Measurements from ENCODE around the gene MSH5. TPM values are rescaled to one million over a fixed set of nuclear protein-coding genes. Genes with fewer than 3 reads are reported as not detected.

The MSH5 gene
- total RNA-seq, 1 experiment from 2014 or later = 43.1 TPM

DNA sequence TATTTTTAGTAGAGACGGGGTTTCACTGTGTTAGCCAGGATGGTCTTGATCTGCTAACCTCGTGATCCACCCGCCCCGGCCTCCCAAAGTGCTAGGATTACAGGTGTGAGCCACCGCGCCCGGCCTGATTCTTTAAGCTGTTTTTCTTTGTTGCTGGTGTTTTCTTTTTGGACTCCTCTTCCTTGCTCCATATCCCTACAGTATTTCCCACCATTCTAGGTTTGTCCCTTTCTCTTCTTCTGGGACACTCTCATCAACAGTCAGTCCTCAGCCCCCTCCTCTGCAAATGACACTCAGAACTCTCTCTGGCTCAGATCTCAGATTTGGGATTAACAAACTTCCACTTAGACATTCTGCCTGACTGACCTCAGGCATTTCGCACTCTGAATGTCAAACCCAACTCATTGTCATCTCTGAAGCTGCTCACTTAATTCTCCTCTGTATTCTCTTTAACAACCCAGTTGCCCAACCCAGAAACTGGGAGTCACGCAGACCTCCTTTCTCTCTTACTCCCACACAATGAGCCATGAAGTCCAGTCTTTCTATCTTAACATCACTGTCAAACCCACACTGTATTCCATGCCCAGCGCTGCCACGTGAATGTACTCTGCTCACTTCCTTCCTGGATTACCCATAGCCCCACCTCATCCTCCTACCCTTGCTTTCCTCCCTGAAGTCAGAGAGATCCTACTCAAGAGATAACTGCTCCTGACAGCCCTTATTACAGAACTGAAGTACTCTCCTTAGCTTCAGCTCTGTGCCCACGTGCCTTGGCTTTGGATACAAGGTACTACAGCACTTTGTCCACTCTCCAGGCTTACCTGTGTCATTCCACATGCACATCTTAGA is 14.1 kb upstream of the MSH5 start (continued):
- TF ChIP-seq, protein P1, sequence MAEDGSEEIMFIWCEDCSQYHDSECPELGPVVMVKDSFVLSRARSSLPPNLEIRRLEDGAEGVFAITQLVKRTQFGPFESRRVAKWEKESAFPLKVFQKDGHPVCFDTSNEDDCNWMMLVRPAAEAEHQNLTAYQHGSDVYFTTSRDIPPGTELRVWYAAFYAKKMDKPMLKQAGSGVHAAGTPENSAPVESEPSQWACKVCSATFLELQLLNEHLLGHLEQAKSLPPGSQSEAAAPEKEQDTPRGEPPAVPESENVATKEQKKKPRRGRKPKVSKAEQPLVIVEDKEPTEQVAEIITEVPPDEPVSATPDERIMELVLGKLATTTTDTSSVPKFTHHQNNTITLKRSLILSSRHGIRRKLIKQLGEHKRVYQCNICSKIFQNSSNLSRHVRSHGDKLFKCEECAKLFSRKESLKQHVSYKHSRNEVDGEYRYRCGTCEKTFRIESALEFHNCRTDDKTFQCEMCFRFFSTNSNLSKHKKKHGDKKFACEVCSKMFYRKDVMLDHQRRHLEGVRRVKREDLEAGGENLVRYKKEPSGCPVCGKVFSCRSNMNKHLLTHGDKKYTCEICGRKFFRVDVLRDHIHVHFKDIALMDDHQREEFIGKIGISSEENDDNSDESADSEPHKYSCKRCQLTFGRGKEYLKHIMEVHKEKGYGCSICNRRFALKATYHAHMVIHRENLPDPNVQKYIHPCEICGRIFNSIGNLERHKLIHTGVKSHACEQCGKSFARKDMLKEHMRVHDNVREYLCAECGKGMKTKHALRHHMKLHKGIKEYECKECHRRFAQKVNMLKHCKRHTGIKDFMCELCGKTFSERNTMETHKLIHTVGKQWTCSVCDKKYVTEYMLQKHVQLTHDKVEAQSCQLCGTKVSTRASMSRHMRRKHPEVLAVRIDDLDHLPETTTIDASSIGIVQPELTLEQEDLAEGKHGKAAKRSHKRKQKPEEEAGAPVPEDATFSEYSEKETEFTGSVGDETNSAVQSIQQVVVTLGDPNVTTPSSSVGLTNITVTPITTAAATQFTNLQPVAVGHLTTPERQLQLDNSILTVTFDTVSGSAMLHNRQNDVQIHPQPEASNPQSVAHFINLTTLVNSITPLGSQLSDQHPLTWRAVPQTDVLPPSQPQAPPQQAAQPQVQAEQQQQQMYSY (CRISPR knock-in tag; IDR thresholded peaks at IDR 0.05) = no peak
- TF ChIP-seq ZNF263 (CRISPR knock-in tag; IDR thresholded peaks at IDR 0.05; ENCODE audit: low read depth) (no peak), JAZF1 (CRISPR knock-in tag; IDR thresholded peaks at IDR 0.05) (no peak)
- TF ChIP-seq, protein P2, sequence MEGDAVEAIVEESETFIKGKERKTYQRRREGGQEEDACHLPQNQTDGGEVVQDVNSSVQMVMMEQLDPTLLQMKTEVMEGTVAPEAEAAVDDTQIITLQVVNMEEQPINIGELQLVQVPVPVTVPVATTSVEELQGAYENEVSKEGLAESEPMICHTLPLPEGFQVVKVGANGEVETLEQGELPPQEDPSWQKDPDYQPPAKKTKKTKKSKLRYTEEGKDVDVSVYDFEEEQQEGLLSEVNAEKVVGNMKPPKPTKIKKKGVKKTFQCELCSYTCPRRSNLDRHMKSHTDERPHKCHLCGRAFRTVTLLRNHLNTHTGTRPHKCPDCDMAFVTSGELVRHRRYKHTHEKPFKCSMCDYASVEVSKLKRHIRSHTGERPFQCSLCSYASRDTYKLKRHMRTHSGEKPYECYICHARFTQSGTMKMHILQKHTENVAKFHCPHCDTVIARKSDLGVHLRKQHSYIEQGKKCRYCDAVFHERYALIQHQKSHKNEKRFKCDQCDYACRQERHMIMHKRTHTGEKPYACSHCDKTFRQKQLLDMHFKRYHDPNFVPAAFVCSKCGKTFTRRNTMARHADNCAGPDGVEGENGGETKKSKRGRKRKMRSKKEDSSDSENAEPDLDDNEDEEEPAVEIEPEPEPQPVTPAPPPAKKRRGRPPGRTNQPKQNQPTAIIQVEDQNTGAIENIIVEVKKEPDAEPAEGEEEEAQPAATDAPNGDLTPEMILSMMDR (IDR thresholded peaks at IDR 0.05) = no peak

DNA sequence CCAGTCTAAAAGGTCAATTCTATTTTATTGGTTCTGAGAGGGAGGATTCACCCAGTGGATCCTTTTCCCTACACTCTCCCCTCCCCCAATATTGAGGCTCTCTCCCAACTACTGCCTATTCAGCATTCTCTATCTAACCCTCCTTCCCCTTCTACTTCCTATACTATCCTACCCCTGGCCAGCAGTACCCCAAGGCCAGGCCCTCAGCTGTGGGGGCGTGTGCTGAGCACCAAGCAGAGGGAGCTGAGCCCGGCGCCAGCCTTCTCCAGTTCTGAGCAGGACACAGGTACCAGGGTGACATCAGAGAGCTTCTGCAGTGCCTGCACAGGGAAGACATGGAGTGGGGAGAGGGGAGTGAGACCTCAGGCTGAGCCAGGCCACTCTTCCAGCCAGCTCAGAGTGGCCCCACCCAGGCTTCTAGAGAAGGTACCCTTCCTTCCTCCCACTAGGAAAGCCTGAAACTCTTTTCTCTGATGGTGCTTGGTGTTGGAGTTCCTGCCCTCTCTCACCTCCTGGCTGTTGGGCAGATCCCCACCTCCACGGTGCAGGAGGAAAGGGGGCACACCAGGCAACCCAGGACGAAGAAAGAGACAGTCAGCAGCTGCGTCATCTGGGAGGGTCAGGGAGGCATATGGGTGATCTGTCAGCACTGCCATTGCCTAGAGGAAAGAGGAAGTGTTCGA is 12.6 kb upstream of the MSH5 start:
- ChIA-PET CTCF (interaction anchor here (0.9 to 4.0 kb wide), 2 partner anchors 43 to 103 kb away, joined by 8 to 66 read pairs; no protein-coding TSS in a partner anchor), POLR2A (interaction anchor here (0.6 to 3.6 kb wide), 2 partner anchors 12 to 13 kb away, joined by 4 to 32 read pairs; partner anchors contain the start of gene MSH5)
- DNase-seq (ENCODE audit: low spot score) = no peak
- ATAC-seq = no peak
- H3K36me3 Mint-ChIP-seq = peaks cover 21% of the 10 kb centered on the region
- no peaks in the 10 kb centered on the region for H3K9me3 Mint-ChIP-seq
- H3K27ac Mint-ChIP-seq = no peak overlapping the region
- H3K4me1 Mint-ChIP-seq = peaks cover 16% of the 10 kb centered on the region
- H3K27me3 Mint-ChIP-seq (ENCODE audit: low read depth) = no peaks in the 10 kb centered on the region
- TF ChIP-seq CREM (CRISPR knock-in tag; IDR thresholded peaks at IDR 0.05) = no peak
- TF ChIP-seq HMGA2 (CRISPR knock-in tag; IDR thresholded peaks at IDR 0.05) = no peak
- TF ChIP-seq, protein P3, sequence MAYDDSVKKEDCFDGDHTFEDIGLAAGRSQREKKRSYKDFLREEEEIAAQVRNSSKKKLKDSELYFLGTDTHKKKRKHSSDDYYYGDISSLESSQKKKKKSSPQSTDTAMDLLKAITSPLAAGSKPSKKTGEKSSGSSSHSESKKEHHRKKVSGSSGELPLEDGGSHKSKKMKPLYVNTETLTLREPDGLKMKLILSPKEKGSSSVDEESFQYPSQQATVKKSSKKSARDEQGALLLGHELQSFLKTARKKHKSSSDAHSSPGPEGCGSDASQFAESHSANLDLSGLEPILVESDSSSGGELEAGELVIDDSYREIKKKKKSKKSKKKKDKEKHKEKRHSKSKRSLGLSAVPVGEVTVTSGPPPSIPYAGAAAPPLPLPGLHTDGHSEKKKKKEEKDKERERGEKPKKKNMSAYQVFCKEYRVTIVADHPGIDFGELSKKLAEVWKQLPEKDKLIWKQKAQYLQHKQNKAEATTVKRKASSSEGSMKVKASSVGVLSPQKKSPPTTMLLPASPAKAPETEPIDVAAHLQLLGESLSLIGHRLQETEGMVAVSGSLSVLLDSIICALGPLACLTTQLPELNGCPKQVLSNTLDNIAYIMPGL (CRISPR knock-in tag; IDR thresholded peaks at IDR 0.05) = no peak
- TF ChIP-seq NFYB (CRISPR knock-in tag; conservative IDR thresholded peaks at IDR 0.05; ENCODE audit: low read depth) = no peak
- no peak for TF ChIP-seq FOXP1 (CRISPR knock-in tag; IDR thresholded peaks at IDR 0.05; ENCODE audit: borderline replicate concordance)
- TF ChIP-seq, protein P4, sequence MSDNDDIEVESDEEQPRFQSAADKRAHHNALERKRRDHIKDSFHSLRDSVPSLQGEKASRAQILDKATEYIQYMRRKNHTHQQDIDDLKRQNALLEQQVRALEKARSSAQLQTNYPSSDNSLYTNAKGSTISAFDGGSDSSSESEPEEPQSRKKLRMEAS (CRISPR knock-in tag; IDR thresholded peaks at IDR 0.05) = no peak
- no peak overlapping the region for H3K4me3 Mint-ChIP-seq

DNA sequence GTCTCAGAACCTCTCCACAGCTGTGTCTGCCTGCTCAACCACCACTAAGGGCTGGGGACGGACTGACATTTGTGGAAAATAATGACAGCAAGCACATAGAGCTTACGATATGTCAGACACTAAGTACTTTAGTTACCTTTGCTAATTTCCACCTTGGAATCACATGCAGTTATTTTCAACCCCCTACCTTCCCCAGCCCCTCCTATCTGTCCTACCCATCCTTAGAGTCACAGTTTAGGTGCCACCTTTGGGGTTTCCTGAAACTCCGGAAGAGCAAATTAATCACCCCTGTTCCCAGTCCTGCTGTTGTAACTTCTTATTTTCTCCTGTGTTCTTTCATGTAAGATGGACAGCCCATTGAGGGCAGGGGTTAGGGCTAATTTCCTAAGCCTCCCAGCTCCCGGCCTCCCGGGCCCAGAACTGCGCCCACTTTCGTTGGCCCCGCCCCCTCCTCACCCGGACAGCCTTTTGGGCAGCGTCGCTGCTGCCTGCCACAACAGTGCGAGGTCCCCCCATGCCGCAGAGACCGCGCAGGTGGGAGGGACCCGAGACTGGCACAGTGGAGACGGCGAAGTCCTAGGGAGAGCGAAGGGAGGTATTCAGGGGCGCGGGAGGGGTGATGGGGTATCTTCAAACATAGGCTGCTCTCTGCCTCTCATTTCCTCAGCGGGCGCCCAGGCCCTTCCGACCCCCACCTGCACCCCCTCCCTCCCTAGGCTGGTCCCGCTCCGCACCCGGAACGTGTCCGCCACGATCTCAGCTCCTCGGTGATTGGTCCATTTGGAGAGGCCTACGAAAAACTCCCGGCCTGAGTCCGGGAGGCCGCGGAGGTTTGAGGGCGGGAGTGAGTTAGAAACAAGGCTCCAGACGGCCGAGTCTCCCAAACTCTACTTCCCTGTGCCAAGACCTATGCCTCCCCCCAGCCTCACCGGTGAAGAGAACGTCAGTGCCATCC is 11.8 kb upstream of the MSH5 start:
- Mint-ChIP-seq H3K9me3 (no peaks in the 10 kb centered on the region), H3K27ac (no peak overlapping the region), H3K4me1 (peaks cover 16% of the 10 kb centered on the region), H3K36me3 (peaks cover 27% of the 10 kb centered on the region), H3K4me3 (peak overlapping the region; percentile 93), H3K27me3 (ENCODE audit: low read depth) (no peaks in the 10 kb centered on the region)
- POLR2A ChIA-PET = interaction anchor here (0.6 to 3.6 kb wide), 5 partner anchors 12 to 99 kb away, joined by 3 to 32 read pairs (median 4); partner anchors contain the start of genes C6orf47, HSPA1B and MSH5
- ATAC-seq (no peak), DNase-seq (ENCODE audit: low spot score) (no peak)
- CTCF ChIA-PET = interaction anchor here (0.9 to 4.0 kb wide), 5 partner anchors 9 to 103 kb away, joined by 6 to 66 read pairs (median 11); partner anchors contain the start of gene ABHD16A
- TF ChIP-seq, protein P5, sequence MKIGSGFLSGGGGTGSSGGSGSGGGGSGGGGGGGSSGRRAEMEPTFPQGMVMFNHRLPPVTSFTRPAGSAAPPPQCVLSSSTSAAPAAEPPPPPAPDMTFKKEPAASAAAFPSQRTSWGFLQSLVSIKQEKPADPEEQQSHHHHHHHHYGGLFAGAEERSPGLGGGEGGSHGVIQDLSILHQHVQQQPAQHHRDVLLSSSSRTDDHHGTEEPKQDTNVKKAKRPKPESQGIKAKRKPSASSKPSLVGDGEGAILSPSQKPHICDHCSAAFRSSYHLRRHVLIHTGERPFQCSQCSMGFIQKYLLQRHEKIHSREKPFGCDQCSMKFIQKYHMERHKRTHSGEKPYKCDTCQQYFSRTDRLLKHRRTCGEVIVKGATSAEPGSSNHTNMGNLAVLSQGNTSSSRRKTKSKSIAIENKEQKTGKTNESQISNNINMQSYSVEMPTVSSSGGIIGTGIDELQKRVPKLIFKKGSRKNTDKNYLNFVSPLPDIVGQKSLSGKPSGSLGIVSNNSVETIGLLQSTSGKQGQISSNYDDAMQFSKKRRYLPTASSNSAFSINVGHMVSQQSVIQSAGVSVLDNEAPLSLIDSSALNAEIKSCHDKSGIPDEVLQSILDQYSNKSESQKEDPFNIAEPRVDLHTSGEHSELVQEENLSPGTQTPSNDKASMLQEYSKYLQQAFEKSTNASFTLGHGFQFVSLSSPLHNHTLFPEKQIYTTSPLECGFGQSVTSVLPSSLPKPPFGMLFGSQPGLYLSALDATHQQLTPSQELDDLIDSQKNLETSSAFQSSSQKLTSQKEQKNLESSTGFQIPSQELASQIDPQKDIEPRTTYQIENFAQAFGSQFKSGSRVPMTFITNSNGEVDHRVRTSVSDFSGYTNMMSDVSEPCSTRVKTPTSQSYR (CRISPR knock-in tag; IDR thresholded peaks at IDR 0.05) = no peak
- TF ChIP-seq NR2C2 (CRISPR knock-in tag; IDR thresholded peaks at IDR 0.05) = no peak
- TF ChIP-seq NFE2L1 (CRISPR knock-in tag; IDR thresholded peaks at IDR 0.05) = no peak
- TF ChIP-seq, protein P6, sequence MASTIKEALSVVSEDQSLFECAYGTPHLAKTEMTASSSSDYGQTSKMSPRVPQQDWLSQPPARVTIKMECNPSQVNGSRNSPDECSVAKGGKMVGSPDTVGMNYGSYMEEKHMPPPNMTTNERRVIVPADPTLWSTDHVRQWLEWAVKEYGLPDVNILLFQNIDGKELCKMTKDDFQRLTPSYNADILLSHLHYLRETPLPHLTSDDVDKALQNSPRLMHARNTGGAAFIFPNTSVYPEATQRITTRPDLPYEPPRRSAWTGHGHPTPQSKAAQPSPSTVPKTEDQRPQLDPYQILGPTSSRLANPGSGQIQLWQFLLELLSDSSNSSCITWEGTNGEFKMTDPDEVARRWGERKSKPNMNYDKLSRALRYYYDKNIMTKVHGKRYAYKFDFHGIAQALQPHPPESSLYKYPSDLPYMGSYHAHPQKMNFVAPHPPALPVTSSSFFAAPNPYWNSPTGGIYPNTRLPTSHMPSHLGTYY (CRISPR knock-in tag; IDR thresholded peaks at IDR 0.05) = no peak
- TF ChIP-seq, protein P7, sequence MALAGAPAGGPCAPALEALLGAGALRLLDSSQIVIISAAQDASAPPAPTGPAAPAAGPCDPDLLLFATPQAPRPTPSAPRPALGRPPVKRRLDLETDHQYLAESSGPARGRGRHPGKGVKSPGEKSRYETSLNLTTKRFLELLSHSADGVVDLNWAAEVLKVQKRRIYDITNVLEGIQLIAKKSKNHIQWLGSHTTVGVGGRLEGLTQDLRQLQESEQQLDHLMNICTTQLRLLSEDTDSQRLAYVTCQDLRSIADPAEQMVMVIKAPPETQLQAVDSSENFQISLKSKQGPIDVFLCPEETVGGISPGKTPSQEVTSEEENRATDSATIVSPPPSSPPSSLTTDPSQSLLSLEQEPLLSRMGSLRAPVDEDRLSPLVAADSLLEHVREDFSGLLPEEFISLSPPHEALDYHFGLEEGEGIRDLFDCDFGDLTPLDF (CRISPR knock-in tag; IDR thresholded peaks at IDR 0.05) = no peak

All from WTC11 (cell line).